SH-SY5Y (cell line): ENCODE results near the gene IGF2R.

ENCODE experiments used
- GATA2 ChIP-seq: IDR thresholded peaks from 2 replicates; pipeline ENCODE4 v1.6.1; 2011; ENCODE audit warnings: mild to moderate bottlenecking, low read depth, low read length
- GATA3 ChIP-seq: IDR thresholded peaks from 2 replicates; pipeline ENCODE4 v1.6.1; 2011; ENCODE audit warnings: low read depth, mild to moderate bottlenecking, low read length, moderate library complexity

DNA sequence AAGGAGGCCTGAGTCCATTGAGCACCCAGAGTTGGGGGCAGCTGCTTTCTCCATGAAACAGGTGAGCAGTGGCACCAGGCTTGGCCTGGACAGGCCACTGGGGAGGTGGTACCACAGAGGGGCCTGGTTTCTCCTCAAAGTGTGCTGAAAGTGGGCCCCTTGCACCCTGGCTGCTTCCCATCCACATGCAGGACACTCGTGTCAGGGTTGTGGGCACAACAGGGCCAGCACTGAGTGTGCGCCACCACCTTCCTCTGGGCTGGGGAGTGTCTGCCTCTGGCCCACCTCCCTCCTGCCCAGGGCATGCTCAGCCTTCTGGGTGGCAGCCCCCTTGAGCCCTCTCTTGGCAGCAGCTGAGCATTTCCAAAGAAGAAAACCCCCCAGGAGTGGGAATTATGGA, 147.5 kb downstream of the IGF2R start:
- TF ChIP-seq GATA3, result no peak
- no peak for TF ChIP-seq GATA2
